GM19397 (cell line): Measurements from ENCODE around the gene MYBPC2.

ENCODE experiments used
- ATAC-seq: cut with Tn5 transposase; IDR thresholded peaks from one replicate; pipeline ENCODE4 v1.9.1; 2021; ENCODE audit warnings: mild to moderate bottlenecking, moderate library complexity; ENCODE audit not compliant: unreplicated experiment

Gene MYBPC2

GRCh38 chr19:50496189-50497021 lies 63.7 kb downstream of the MYBPC2 start:
- ATAC-seq = no peak

GRCh38 chr19:50497022-50497405 lies 64.3 kb downstream of the MYBPC2 start:
- no peak for ATAC-seq

GRCh38 chr19:50498219-50499056 lies 65.7 kb downstream of the MYBPC2 start:
- ATAC-seq = no peak

- no peak for ATAC-seq
Measured at GRCh38 chr19:50500060-50500752, 67.5 kb downstream of the MYBPC2 start.

GRCh38 chr19:50500753-50501151 lies 68.1 kb downstream of the MYBPC2 start:
- no peak for ATAC-seq

- ATAC-seq = no peak
Measured at GRCh38 chr19:50501186-50501567, 68.5 kb downstream of the MYBPC2 start.

GRCh38 chr19:50501568-50502475 lies 69.1 kb downstream of the MYBPC2 start:
- no peak for ATAC-seq

GRCh38 chr19:50505856-50506611 lies 73.3 kb downstream of the MYBPC2 start:
- ATAC-seq = no peak

GRCh38 chr19:50506700-50507099 lies 74.0 kb downstream of the MYBPC2 start:
- no peak for ATAC-seq

- no peak for ATAC-seq
Measured at GRCh38 chr19:50507376-50507775, 74.7 kb downstream of the MYBPC2 start.

- ATAC-seq = no peak
Measured at GRCh38 chr19:50508843-50509190, 76.1 kb downstream of the MYBPC2 start.

- no peak for ATAC-seq
Measured at GRCh38 chr19:50509366-50509765, 76.7 kb downstream of the MYBPC2 start.

- no peak for ATAC-seq
Measured at GRCh38 chr19:50510121-50510670, 77.5 kb downstream of the MYBPC2 start.

GRCh38 chr19:50510700-50511068 lies 78.0 kb downstream of the MYBPC2 start:
- ATAC-seq = no peak

GRCh38 chr19:50511069-50511822 lies 78.6 kb downstream of the MYBPC2 start, which contains the start of gene JOSD2:
Gene JOSD2, minus strand, starts transcription at chr19:50511191. Its CDS starts 760 bp downstream, at chr19:50510431.
- ATAC-seq = peak; percentile 92

- ATAC-seq = no peak
Measured at GRCh38 chr19:50512112-50512998, 79.7 kb downstream of the MYBPC2 start.

GRCh38 chr19:50512999-50513745 lies 80.5 kb downstream of the MYBPC2 start:
- ATAC-seq = no peak
